GM18873 (cell line): Measurements from ENCODE around the gene CMYA5.

Experiments
- ATAC-seq: cut with Tn5 transposase; IDR thresholded peaks from one replicate; pipeline ENCODE4 v1.9.1; 2021; ENCODE audit warnings: mild to moderate bottlenecking, moderate library complexity, moderate number of reproducible peaks; ENCODE audit not compliant: unreplicated experiment, low FRiP score

The CMYA5 gene

GRCh38 chr5:79832911-79833310 lies 143.3 kb downstream of the CMYA5 start:
- no peak for ATAC-seq

- ATAC-seq, result no peak
These were observed 144.6 kb downstream of the CMYA5 start for GRCh38 chr5:79834098-79834753.

- no peak for ATAC-seq
These were observed 145.4 kb downstream of the CMYA5 start for GRCh38 chr5:79834754-79835714.

- ATAC-seq, result no peak
These were observed 148.3 kb downstream of the CMYA5 start for GRCh38 chr5:79837761-79838551.

GRCh38 chr5:79840084-79840990 lies 150.7 kb downstream of the CMYA5 start:
- ATAC-seq, result no peak

GRCh38 chr5:79841172-79841571 lies 151.5 kb downstream of the CMYA5 start:
- ATAC-seq, result no peak

GRCh38 chr5:79842006-79842881 lies 152.6 kb downstream of the CMYA5 start:
- no peak for ATAC-seq

- ATAC-seq, result no peak
These were observed 153.4 kb downstream of the CMYA5 start for GRCh38 chr5:79842991-79843390.

- ATAC-seq, result no peak
These were observed 154.1 kb downstream of the CMYA5 start for GRCh38 chr5:79843450-79844388.

- ATAC-seq, result no peak
These were observed 154.9 kb downstream of the CMYA5 start for GRCh38 chr5:79844571-79844970.

- no peak for ATAC-seq
These were observed 156.0 kb downstream of the CMYA5 start for GRCh38 chr5:79845448-79846197.

GRCh38 chr5:79846198-79846521 lies 156.5 kb downstream of the CMYA5 start:
- no peak for ATAC-seq

GRCh38 chr5:79847561-79847960 lies 157.9 kb downstream of the CMYA5 start:
- no peak for ATAC-seq

GRCh38 chr5:79849061-79849460 lies 159.4 kb downstream of the CMYA5 start:
- no peak for ATAC-seq
